GM18867 (cell line): ENCODE measurements around the gene P2RX4.
"Not testable (repeated sequence)": the region's sequence is repeated elsewhere in the genome, so short reads cannot be mapped to it uniquely, and the experiment has no call there.

Experiments
- ATAC-seq: cut with Tn5 transposase; IDR thresholded peaks from one replicate; pipeline ENCODE4 v1.9.1; 2021; ENCODE audit warnings: mild to moderate bottlenecking, moderate library complexity; ENCODE audit not compliant: unreplicated experiment

The P2RX4 gene

DNA sequence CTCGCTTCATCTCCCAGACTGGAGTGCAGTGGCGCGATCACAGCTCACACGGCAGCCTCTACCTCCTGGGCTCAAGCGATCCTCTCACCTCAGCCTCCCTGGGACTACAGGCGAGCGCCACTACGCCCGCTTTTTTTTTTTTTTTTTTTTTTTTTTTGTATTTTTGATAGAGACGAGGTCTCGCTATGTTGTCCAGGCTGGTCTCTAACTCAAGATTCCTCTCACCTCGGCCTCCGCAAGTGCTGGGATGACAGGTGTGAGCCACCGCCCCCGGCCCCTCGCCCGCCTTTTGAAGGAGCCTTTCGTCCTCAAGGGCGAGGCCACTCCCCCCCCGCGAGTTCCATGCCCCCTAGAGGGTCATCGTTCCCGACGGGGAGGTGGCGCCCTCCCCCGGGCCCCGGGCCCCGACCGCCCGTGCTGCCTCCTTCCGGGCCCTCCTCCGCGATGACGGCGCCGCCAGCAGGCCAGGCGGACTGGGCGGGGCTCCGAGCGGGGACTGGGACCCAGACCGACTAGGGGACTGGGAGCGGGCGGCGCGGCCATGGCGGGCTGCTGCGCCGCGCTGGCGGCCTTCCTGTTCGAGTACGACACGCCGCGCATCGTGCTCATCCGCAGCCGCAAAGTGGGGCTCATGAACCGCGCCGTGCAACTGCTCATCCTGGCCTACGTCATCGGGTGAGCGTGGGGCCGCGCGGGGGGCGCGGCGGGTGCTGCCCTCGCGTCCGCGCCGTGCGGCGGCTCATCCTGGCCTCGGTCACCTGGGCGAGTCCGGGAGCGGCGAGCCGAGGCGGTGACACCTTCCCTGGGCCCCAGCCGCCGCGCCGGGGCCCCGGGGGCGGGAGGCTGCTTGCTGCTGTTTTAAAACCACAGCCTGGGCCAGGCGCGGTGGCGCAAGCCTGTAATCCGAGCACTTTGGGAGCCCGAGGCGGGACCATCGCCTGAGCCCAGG lies at the start of gene P2RX4:
Gene P2RX4 (plus strand): TSS at position 506 of the 949 bp plus-strand sequence. CDS start 36 bp downstream, at position 542.
- ATAC-seq, result peak; percentile 92

DNA sequence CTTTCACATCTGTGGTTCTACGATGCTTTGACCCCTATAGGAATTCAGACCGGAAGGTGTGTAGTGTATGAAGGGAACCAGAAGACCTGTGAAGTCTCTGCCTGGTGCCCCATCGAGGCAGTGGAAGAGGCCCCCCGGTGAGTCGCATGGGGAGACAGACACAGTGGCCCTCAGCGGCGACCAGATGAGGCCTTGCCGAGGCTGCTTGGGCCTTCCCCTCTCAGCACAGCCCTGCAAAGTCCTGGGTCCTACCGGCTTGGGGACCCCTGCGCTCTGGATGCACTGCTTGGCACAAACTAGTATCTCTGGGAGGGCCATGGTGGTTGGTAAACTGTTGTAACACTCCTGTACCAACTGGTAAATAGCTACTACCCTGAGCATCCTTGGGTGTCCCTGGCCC lies 47.5 kb upstream of the P2RX4 start:
- no peak for ATAC-seq

GRCh38 chr12:121162985-121163384 lies 46.9 kb upstream of the P2RX4 start:
- ATAC-seq, result no peak

- ATAC-seq, result not testable (repeated sequence)
These were observed 45.1 kb upstream of the P2RX4 start for GRCh38 chr12:121164839-121165238.

DNA sequence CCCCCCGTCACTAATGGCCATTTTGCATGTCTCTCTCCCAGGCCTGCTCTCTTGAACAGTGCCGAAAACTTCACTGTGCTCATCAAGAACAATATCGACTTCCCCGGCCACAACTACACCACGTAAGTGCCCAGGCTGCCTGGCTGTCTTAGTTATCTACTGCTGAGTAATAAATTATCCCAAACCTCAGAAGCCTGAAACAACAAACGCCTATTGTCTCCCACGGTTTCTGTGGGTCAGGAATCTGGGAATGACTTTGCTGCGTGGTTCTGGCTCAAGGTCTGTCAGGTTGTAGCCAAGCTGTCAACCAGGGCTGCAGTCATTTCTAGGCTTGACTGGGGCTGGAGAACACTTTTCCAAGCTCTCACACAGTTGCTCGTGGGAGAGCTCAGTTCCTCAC lies 44.6 kb upstream of the P2RX4 start:
- no peak for ATAC-seq

GRCh38 chr12:121166356-121166755 lies 43.6 kb upstream of the P2RX4 start:
- no peak for ATAC-seq

- no peak for ATAC-seq
These were observed 42.6 kb upstream of the P2RX4 start for GRCh38 chr12:121167232-121167820.

DNA sequence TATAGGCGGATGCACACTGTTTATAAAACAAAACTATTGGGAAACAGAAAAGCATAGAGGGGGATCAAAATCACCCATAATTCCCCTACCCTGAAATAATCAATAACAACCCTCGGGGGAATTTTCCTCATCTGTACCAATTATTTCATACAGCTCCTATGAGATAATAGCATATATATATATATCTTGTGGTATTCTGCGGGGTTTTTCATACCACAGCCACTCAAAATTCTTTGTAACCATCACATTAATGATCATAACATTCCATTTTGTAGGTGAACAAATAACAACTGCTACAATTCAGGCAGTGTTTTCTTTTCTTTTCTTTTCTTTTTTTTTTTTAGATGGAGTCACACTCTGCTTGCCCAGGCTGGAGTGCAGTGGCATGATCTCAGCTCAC lies 42.0 kb upstream of the P2RX4 start:
- no peak for ATAC-seq

GRCh38 chr12:121170151-121170550 lies 39.8 kb upstream of the P2RX4 start:
- no peak for ATAC-seq

- no peak for ATAC-seq
These were observed 39.2 kb upstream of the P2RX4 start for GRCh38 chr12:121170611-121171260.

- ATAC-seq, result no peak
These were observed 37.8 kb upstream of the P2RX4 start for GRCh38 chr12:121172145-121172544.

- ATAC-seq, result no peak
These were observed 34.4 kb upstream of the P2RX4 start for GRCh38 chr12:121175383-121176119.

DNA sequence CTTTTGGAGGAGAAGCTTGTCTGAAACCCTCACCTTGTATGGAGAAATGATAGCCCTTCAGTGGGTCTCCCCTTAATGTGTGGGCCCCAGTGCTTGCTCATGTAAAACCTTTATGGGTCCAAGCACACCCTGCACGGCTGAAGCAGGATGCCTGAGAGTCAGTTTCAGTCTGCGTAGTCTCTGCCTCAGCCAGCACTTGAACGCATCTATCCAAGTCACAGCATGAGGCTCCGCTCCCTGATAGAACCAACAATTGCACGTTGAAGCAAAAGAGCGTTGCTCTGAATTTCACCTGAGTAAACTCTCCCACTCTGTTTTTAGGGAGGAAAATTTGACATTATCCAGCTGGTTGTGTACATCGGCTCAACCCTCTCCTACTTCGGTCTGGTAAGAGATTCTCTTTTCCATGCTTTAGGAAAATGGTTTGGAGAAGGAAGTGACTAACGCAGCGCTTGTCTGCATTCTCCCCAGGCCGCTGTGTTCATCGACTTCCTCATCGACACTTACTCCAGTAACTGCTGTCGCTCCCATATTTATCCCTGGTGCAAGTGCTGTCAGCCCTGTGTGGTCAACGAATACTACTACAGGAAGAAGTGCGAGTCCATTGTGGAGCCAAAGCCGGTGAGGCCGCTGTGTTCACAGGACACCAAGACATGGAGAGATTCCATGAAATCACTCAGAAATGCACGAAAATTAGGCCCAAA lies 33.0 kb upstream of the P2RX4 start:
- no peak for ATAC-seq

DNA sequence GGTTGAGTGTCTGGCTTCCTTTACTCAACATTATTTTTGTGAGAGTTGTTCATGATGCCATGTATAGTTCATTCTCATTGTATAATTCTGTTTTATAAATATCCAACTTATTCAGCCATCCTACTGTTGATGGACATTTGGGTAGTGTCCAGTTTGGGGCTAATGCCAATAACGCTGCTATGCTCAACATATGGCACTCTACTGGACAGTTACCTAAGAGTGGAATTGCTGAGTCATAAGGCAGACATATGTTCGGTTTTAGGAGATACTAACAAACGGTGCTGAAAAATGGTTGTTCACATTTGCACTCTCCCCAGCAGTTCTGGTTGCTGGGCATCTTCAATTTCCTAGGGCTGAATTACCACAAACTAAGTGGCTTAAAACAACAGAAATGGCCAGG lies 28.7 kb upstream of the P2RX4 start:
- ATAC-seq, result no peak

DNA sequence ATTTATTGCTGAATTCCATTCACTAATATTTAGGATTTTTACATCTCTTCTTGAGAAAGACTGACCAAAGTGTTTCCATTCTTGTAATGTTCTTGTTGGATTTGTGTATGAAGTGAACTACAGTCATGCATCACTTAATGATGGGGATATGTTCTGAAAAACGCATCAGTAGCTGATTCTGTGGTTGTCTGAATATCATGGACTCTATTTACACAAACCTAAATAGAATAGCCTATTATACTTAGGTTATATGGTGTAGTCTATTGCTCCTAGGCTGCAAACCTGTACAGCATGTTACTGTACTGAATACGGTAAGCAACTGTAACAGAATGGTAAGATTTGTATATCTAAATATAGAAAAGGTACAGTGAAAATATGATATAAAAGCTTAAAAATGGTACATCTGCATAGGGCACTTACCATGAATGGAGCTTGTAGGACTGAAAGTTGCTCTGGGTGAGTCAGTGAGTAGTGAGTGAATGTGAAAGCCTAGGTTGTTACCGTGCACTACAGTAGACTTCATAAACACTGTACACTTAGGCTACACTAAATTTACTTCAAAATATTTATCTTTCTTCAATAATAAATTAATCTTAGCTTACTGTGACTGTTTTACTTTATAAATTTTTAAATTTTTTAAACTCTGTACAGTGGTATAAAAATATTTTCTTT lies 27.6 kb upstream of the P2RX4 start:
- ATAC-seq, result no peak

- ATAC-seq, result no peak
These were observed 25.5 kb upstream of the P2RX4 start for GRCh38 chr12:121184425-121184824.

- no peak for ATAC-seq
These were observed 24.7 kb upstream of the P2RX4 start for GRCh38 chr12:121184984-121185889.

- no peak for ATAC-seq
These were observed 23.1 kb upstream of the P2RX4 start for GRCh38 chr12:121186826-121187225.

DNA sequence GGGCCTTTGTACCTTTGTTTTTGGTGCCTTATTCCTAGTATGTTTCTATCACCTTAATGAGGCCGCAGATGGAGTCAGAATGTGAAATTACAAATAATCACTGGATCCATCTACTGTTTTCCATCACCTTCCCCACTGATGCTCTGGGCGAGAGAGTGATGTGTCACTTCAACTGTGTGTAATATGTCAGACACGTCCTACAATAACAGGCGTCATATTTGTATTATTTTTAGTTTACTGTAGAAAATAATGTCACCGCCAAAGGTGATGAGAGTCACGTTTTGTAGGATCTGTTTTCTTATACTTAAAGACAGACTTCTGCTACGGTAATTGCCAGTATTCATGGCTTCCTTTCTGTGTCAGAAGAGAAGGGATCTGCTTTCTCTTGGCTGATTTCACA lies 22.4 kb upstream of the P2RX4 start:
- no peak for ATAC-seq
